K562 (cell line): ENCODE measurements around the gene ICAM1. TPM values are rescaled to one million over a fixed set of nuclear protein-coding genes. Genes with fewer than 3 reads are reported as not detected.

Source experiments
- ARID2 ChIP-seq: fragments of 450-650 bp; IDR thresholded peaks from 2 replicates; pipeline ENCODE4 v1.6.1; 2017; ENCODE audit warnings: antibody characterized with exemption, mild to moderate bottlenecking
- DMBX1 ChIP-seq: fragments of 250-450 bp; sonication (Bioruptor Pico); IDR thresholded peaks from 2 replicates; pipeline ENCODE4 v1.8.0; 2022; ENCODE audit warnings: inconsistent platforms, mild to moderate bottlenecking, moderate library complexity, borderline replicate concordance
- E2F8 ChIP-seq: fragments of 450-650 bp; IDR thresholded peaks from 2 replicates; pipeline ENCODE4 v1.7.1; 2018; ENCODE audit warnings: mild to moderate bottlenecking, low read depth; ENCODE audit not compliant: partially characterized antibody
- EP300 ChIP-seq: IDR thresholded peaks from 2 replicates; pipeline ENCODE4 v1.6.1; 2012; ENCODE audit warnings: low read length, improper control_type of control experiment
- GTF2E2 ChIP-seq: fragments of 200-800 bp; sonication (Bioruptor generic); IDR thresholded peaks from 2 replicates; pipeline ENCODE4 v1.6.1; 2016; ENCODE audit warnings: missing genetic modification characterization, missing compliant biosample characterization
- ILK ChIP-seq: fragments of 450-650 bp; IDR thresholded peaks from 2 replicates; pipeline ENCODE4 v1.6.1; 2016; ENCODE audit warnings: missing genetic modification characterization, low read depth, mild to moderate bottlenecking, missing compliant biosample characterization, moderate library complexity, borderline replicate concordance
- MBD2 ChIP-seq: sonication (generic); IDR thresholded peaks from 2 replicates; pipeline ENCODE4 v1.6.1; 2016; ENCODE audit warnings: low read depth, borderline replicate concordance
- MYBL2 ChIP-seq, 2 experiments: fragments of 450-650 bp in 1 of 2; sonication (generic) in 1 of 2; formaldehyde crosslinking in 1 of 2; IDR thresholded peaks; 2 replicates each; pipeline versions ENCODE4 v1.6.1 to v1.8.1; 2017 to 2022; ENCODE audit warnings: borderline replicate concordance in 1 of 2, inconsistent platforms in 1 of 2, low read depth in 1 of 2, mild to moderate bottlenecking in 1 of 2, missing genetic modification reagents in 1 of 2, moderate library complexity in 1 of 2
- NR2C1 ChIP-seq, 2 experiments: fragments of 450-650 bp; IDR thresholded peaks; 2 replicates each; pipeline ENCODE4 v1.6.1; 2017; ENCODE audit warnings: mild to moderate bottlenecking in 2 of 2, antibody characterized with exemption in 1 of 2, inconsistent platforms in 1 of 2, missing compliant biosample characterization in 1 of 2, missing genetic modification characterization in 1 of 2
- POLR3A ChIP-seq: IDR thresholded peaks from 2 replicates; pipeline ENCODE4 v1.6.1; 2011; ENCODE audit warnings: borderline replicate concordance, mild to moderate bottlenecking, moderate library complexity; ENCODE audit not compliant: insufficient read length, insufficient read depth; ENCODE audit errors: extremely low read depth
- SRSF7 ChIP-seq: fragments of 200-400 bp; formaldehyde crosslinking; optimal IDR thresholded peaks from 2 replicates; pipeline ENCODE3; 2017; ENCODE audit warnings: mild to moderate bottlenecking, low read depth, low read length
- TFE3 ChIP-seq: fragments of 450-650 bp; formaldehyde crosslinking; IDR thresholded peaks from 2 replicates; pipeline ENCODE4 v1.4.0; 2020; ENCODE audit warnings: mild to moderate bottlenecking, mixed read lengths
- UBTF ChIP-seq, 2 experiments: IDR thresholded peaks; 2 replicates each; pipeline ENCODE4 v1.6.1; 2012; ENCODE audit warnings: improper control_type of control experiment in 2 of 2, low read depth in 2 of 2, low read length in 2 of 2, borderline replicate concordance in 1 of 2
- XRCC3 ChIP-seq: fragments of 450-650 bp; IDR thresholded peaks from 2 replicates; pipeline ENCODE4 v1.6.1; 2017; ENCODE audit warnings: mild to moderate bottlenecking, moderate library complexity
- ZNF253 ChIP-seq: fragments of 250-450 bp; sonication (Bioruptor Pico); conservative IDR thresholded peaks from 2 replicates; pipeline ENCODE4 v1.6.1; 2021; ENCODE audit warnings: mild to moderate bottlenecking
- ZNF717 ChIP-seq: fragments of 250-450 bp; sonication (Bioruptor Pico); IDR thresholded peaks from 2 replicates; pipeline ENCODE4 v1.5.0; 2021
- polyA plus RNA-seq, 8 experiments: library from polyadenylated mRNA; depleted of rRNA in 4 of 8; stranded (reverse) in 5 of 8; unstranded in 3 of 8; fragments of >200 nt; fragmentation: Nextera tagmentation in 2 of 8; fragmentation: Illumina TruSeq in 1 of 8; extraction: Ambion mirVana in 2 of 8; extraction: Trizol in 1 of 8; gene quantifications; 2 replicates each; pipeline versions ENCODE4 v1.2.1 to v1.2.3, GENCODE V29; 2011 to 2014; ENCODE audit warnings: inconsistent platforms in 1 of 8, missing spikeins in 1 of 8
- total RNA-seq, 7 experiments: library from RNA; depleted of rRNA in 6 of 7; stranded (reverse); fragments of >200 nt in 6 of 7; fragmentation: Illumina TruSeq in 2 of 7; extraction: Trizol in 2 of 7; gene quantifications; 2 replicates each; pipeline versions ENCODE4 v1.2.1 to v1.2.3, GENCODE V29; 2011 to 2021; ENCODE audit warnings: low replicate concordance in 1 of 7
- TF ChIP-seq, protein P1 (sequence below): fragments of 250-450 bp; sonication (Bioruptor Pico); IDR thresholded peaks from 2 replicates; pipeline ENCODE4 v1.8.0; 2021; ENCODE audit warnings: moderate library complexity, mild to moderate bottlenecking, inconsistent platforms
- TF ChIP-seq, protein P2 (sequence below): sonication (generic); IDR thresholded peaks from 2 replicates; pipeline ENCODE4 v1.6.1; 2016

Gene ICAM1
- total and polyA plus RNA-seq, 9 of the 15 experiments (the other 6 are each of a cell fraction or from before 2014, with no cell fraction given), result 2.3 to 24.4 (median 13.4) TPM

DNA sequence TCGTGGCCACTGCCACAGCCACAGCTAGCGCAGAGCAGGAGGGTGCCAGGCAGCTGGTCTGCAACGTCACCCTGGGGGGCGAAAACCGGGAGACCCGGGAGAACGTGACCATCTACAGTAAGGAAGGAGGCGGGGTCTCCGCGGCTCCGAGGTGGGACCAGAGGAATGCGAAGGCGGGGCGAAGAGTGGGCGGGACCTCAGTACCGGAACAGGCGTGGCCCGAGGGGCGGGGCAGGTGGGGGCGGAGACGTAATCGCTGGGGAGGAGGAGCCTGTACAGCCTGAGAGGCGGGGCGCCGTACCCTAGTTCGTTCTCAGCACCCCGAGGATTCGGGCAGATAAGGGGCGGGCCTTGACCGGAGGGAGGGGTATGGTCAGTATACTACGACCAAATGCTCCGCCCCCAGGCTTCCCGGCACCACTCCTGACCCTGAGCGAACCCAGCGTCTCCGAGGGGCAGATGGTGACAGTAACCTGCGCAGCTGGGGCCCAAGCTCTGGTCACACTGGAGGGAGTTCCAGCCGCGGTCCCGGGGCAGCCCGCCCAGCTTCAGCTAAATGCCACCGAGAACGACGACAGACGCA lies 21.4 kb downstream of the ICAM1 start (continued):
- TF ChIP-seq UBTF (IDR thresholded peaks at IDR 0.05; ENCODE audit: borderline replicate concordance in 1 of 2, low read depth in 2 of 2, low read length in 2 of 2) (no peak), SRSF7 (no peak), ZNF717 (CRISPR knock-in tag) (no peak), EP300 (no peak), GTF2E2 (no peak), XRCC3 (no peak), NR2C1 (IDR thresholded peaks at IDR 0.05) (no peak), NR2C1 (tag; IDR thresholded peaks at IDR 0.05) (no peak), ARID2 (no peak), MYBL2 (IDR thresholded peaks at IDR 0.05; ENCODE audit: low read depth) (no peak), MYBL2 (CRISPR knock-in tag; IDR thresholded peaks at IDR 0.05; ENCODE audit: borderline replicate concordance) (no peak), TFE3 (CRISPR knock-in tag) (no peak), MBD2 (peak; percentile 31; the same call in 1 of the 2 replicates), E2F8 (no peak), ZNF253 (CRISPR knock-in tag) (no peak), POLR3A (no peak), DMBX1 (CRISPR knock-in tag) (no peak), ILK (tag) (no peak)
- TF ChIP-seq, protein P1, sequence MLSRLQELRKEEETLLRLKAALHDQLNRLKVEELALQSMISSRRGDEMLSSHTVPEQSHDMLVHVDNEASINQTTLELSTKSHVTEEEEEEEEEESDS (CRISPR knock-in tag), result no peak
- TF ChIP-seq, protein P2, sequence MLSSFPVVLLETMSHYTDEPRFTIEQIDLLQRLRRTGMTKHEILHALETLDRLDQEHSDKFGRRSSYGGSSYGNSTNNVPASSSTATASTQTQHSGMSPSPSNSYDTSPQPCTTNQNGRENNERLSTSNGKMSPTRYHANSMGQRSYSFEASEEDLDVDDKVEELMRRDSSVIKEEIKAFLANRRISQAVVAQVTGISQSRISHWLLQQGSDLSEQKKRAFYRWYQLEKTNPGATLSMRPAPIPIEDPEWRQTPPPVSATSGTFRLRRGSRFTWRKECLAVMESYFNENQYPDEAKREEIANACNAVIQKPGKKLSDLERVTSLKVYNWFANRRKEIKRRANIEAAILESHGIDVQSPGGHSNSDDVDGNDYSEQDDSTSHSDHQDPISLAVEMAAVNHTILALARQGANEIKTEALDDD, result no peak
